DOHH2 (cell line): ENCODE measurements around the gene SLC48A1.
A peak's percentile ranks its signal among the peaks of the same experiment; 100 is the strongest.

Experiments
- H3F3A ChIP-seq: fragments of 200-600 bp; sonication (generic), shearing (Covaris generic); 2 replicates; pipeline ENCODE4 v1.6.0; 2016; ENCODE audit warnings: antibody characterized with exemption, mild to moderate bottlenecking; ENCODE audit not compliant: control insufficient read depth, insufficient read depth
- H3K27ac ChIP-seq: fragments of 200-600 bp; sonication (generic); 2 replicates; pipeline ENCODE4 v1.5.1; 2014; ENCODE audit warnings: low read depth, mild to moderate bottlenecking, low read length, moderate library complexity
- H3K27me3 ChIP-seq: fragments of 200-600 bp; sonication (generic); 2 replicates; pipeline ENCODE4 v1.6.1; 2014; ENCODE audit warnings: mild to moderate bottlenecking, low read length, mixed read lengths; ENCODE audit not compliant: control insufficient read depth
- H3K36me3 ChIP-seq: fragments of 200-600 bp; sonication (generic); 2 replicates; pipeline ENCODE4 v1.6.1; 2014; ENCODE audit warnings: mild to moderate bottlenecking, low read length, moderate library complexity, mixed read lengths; ENCODE audit not compliant: control insufficient read depth
- H3K4me1 ChIP-seq: fragments of 200-600 bp; sonication (generic); 2 replicates; pipeline ENCODE4 v1.6.1; 2014; ENCODE audit warnings: mild to moderate bottlenecking, low read length, mixed read lengths; ENCODE audit not compliant: control insufficient read depth
- H3K4me2 ChIP-seq: fragments of 200-600 bp; sonication (generic); 2 replicates; pipeline ENCODE4 v1.6.0; 2014; ENCODE audit warnings: mild to moderate bottlenecking, low read length, moderate library complexity
- H3K4me3 ChIP-seq: fragments of 200-600 bp; sonication (generic); 2 replicates; pipeline ENCODE4 v1.5.1; 2014; ENCODE audit warnings: mild to moderate bottlenecking, low read length, mixed read lengths
- H3K79me2 ChIP-seq: fragments of 200-600 bp; sonication (generic); 2 replicates; pipeline ENCODE4 v1.6.1; 2014; ENCODE audit warnings: mild to moderate bottlenecking, low read length, mixed read lengths; ENCODE audit not compliant: control insufficient read depth
- H3K9me2 ChIP-seq: fragments of 200-600 bp; sonication (generic); replicated peaks from 2 replicates; pipeline ENCODE4 v1.6.1; 2014; ENCODE audit warnings: mild to moderate bottlenecking, low read length, mixed read lengths; ENCODE audit not compliant: control insufficient read depth
- H3K9me3 ChIP-seq: fragments of 200-600 bp; sonication (generic); 2 replicates; pipeline ENCODE4 v1.6.1; 2014; ENCODE audit warnings: antibody characterized with exemption, low read length, mixed read lengths; ENCODE audit not compliant: control insufficient read depth, insufficient read depth
- H4K20me1 ChIP-seq: fragments of 200-600 bp; sonication (generic); 2 replicates; pipeline ENCODE4 v1.6.0; 2014; ENCODE audit warnings: low read depth, mild to moderate bottlenecking, antibody characterized with exemption, low read length, moderate library complexity; ENCODE audit not compliant: control insufficient read depth, insufficient read depth
- CTCF ChIP-seq: fragments of 200-600 bp; sonication (generic); IDR thresholded peaks from one replicate; pipeline ENCODE4 v1.5.1; 2014; ENCODE audit warnings: antibody characterized with exemption, mild to moderate bottlenecking, low read depth, low read length; ENCODE audit not compliant: poor library complexity, severe bottlenecking
- EZH2phosphoT487 ChIP-seq: fragments of 200-600 bp; sonication (generic); IDR thresholded peaks from 2 replicates; pipeline ENCODE4 v1.6.1; 2017; ENCODE audit warnings: borderline replicate concordance, mild to moderate bottlenecking, antibody characterized with exemption, low read length, moderate library complexity, mixed read lengths

The SLC48A1 gene

GRCh38 chr12:47811072-47811396, 38.0 kb downstream of the SLC48A1 start:
- TF ChIP-seq CTCF (no peak), EZH2phosphoT487 (no peak)
- peaks cover 10% of the 10 kb centered on the region; the same call in 1 of the 2 replicates for H4K20me1 ChIP-seq
- H3K27ac ChIP-seq: peak overlapping the region; percentile 99

GRCh38 chr12:47811581-47812484, 38.8 kb downstream of the SLC48A1 start:
- Histone ChIP-seq H3K9me3 (no peaks in the 10 kb centered on the region), H3K4me1 (peaks cover 98% of the 10 kb centered on the region), H3K36me3 (peaks cover 70% of the 10 kb centered on the region), H3K4me3 (peak overlapping the region; percentile 82), H3K9me2 (no peaks in the 10 kb centered on the region), H3K4me2 (peak overlapping the region; percentile 99), H3K79me2 (peaks cover 99% of the 10 kb centered on the region), H4K20me1 (peaks cover 10% of the 10 kb centered on the region; the same call in 1 of the 2 replicates), H3F3A (peaks cover 34% of the 10 kb centered on the region), H3K27ac (peak overlapping the region; percentile 99), H3K27me3 (no peaks in the 10 kb centered on the region)
- TF ChIP-seq CTCF (no peak), EZH2phosphoT487 (no peak)

More at GRCh38 chr12:47811072-47811396, 38.0 kb downstream of the SLC48A1 start:
- H3K27me3 ChIP-seq: no peaks in the 10 kb centered on the region
- peaks cover 99% of the 10 kb centered on the region for H3K79me2 ChIP-seq
- H3K4me1 ChIP-seq: peaks cover 98% of the 10 kb centered on the region
- peaks cover 76% of the 10 kb centered on the region for H3K36me3 ChIP-seq
- peak overlapping the region; percentile 99 for H3K4me2 ChIP-seq
- H3K4me3 ChIP-seq: peak overlapping the region; percentile 82
- no peaks in the 10 kb centered on the region for H3K9me3 ChIP-seq
- peaks cover 34% of the 10 kb centered on the region for H3F3A ChIP-seq
- H3K9me2 ChIP-seq: no peaks in the 10 kb centered on the region

DNA sequence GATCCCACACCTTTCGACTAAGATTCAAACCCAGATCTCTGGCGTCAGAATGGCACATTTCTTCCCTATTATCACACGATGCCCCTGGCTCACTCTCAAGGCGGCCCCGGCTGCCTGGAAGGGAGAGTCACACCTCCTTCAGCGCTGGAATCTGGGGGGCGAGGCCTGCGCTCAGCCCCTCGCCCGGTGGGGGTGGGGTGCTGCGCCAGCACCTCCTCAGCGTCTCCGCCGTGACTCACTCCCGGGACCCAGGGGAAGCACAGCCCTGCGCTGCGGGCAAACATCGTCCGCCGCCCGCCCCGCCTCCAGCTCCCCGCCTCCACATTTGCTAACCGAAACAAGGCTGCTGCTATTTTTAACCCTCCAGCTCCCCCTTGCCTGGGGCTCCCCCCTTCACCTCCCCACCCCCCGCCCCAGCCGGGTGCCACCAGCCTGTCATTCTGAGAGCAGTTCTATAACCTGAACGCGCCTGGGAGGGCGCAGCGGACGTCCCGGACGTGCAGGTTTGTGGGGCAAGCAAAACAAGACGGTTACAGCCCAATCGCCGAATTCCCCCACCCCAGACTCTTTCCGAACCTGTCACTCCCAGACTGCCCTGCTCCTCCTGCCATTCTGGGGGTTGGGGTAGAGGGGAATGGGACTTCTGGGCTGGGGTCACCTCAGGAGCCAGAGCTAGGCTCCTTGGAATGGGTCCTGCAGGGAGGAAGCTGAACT, 39.9 kb downstream of the SLC48A1 start:
- peak overlapping the region; percentile 99 for H3K27ac ChIP-seq
- H4K20me1 ChIP-seq: peaks cover 4% of the 10 kb centered on the region; the same call in 1 of the 2 replicates
- H3K79me2 ChIP-seq: peaks cover 99% of the 10 kb centered on the region
- peak overlapping the region; percentile 82 for H3K4me3 ChIP-seq
- peak overlapping the region; percentile 99 for H3K4me2 ChIP-seq
- no peaks in the 10 kb centered on the region for H3K27me3 ChIP-seq
- TF ChIP-seq CTCF (no peak), EZH2phosphoT487 (no peak)
- peaks cover 98% of the 10 kb centered on the region for H3K4me1 ChIP-seq
- H3K36me3 ChIP-seq: peaks cover 72% of the 10 kb centered on the region
- H3F3A ChIP-seq: peaks cover 34% of the 10 kb centered on the region
- no peaks in the 10 kb centered on the region for H3K9me2 ChIP-seq
- H3K9me3 ChIP-seq: no peaks in the 10 kb centered on the region
